NCI-H748 (cell line): Measurements from ENCODE around the gene BMAL2.
A peak's percentile ranks its signal among the peaks of the same experiment; 100 is the strongest.

Experiments used
- DNase-seq: peaks from one replicate; lab custom pipeline; 2025; ENCODE audit not compliant: unreplicated experiment; lab: John Stamatoyannopoulos, UW

The BMAL2 gene

GRCh38 chr12:27332714-27333402, at the start of gene BMAL2:
TSS of gene BMAL2 (plus strand) at chr12:27332836. CDS start at chr12:27333073, 237 bp downstream.
- DNase-seq = peak; percentile 69

GRCh38 chr12:27284021-27284420, 48.6 kb upstream of the BMAL2 start:
- no peak for DNase-seq

- DNase-seq = no peak
Observed at GRCh38 chr12:27284751-27285150, 47.9 kb upstream of the BMAL2 start.

GRCh38 chr12:27285403-27285802, 47.2 kb upstream of the BMAL2 start:
- DNase-seq = no peak

GRCh38 chr12:27289414-27289813, 43.2 kb upstream of the BMAL2 start:
- DNase-seq = no peak

- DNase-seq = peak; percentile 0
Observed at GRCh38 chr12:27290501-27291168, 42.0 kb upstream of the BMAL2 start.

GRCh38 chr12:27291862-27292261, 40.8 kb upstream of the BMAL2 start:
- DNase-seq = no peak

- DNase-seq = no peak
Observed at GRCh38 chr12:27292718-27293117, 39.9 kb upstream of the BMAL2 start.

- no peak for DNase-seq
Observed at GRCh38 chr12:27293463-27293862, 39.2 kb upstream of the BMAL2 start.

- no peak for DNase-seq
Observed at GRCh38 chr12:27296674-27297073, 36.0 kb upstream of the BMAL2 start.

- no peak for DNase-seq
Observed at GRCh38 chr12:27297566-27297965, 35.1 kb upstream of the BMAL2 start.

- DNase-seq = no peak
Observed at GRCh38 chr12:27299102-27299501, 33.5 kb upstream of the BMAL2 start.

GRCh38 chr12:27300226-27300625, 32.4 kb upstream of the BMAL2 start:
- DNase-seq = no peak

GRCh38 chr12:27303139-27304111, 29.2 kb upstream of the BMAL2 start:
- DNase-seq = peak; percentile 5

GRCh38 chr12:27304856-27305255, 27.8 kb upstream of the BMAL2 start:
- no peak for DNase-seq

- peak; percentile 17 for DNase-seq
Observed at GRCh38 chr12:27305673-27306456, 26.8 kb upstream of the BMAL2 start.

- DNase-seq = no peak
Observed at GRCh38 chr12:27309293-27309994, 23.2 kb upstream of the BMAL2 start.

- DNase-seq = no peak
Observed at GRCh38 chr12:27309995-27310315, 22.7 kb upstream of the BMAL2 start.

GRCh38 chr12:27316947-27317346, 15.7 kb upstream of the BMAL2 start:
- DNase-seq = no peak

GRCh38 chr12:27319409-27319808, 13.2 kb upstream of the BMAL2 start:
- no peak for DNase-seq
